Erythroblast (primary cell): ENCODE results near the gene CCL20.

Experiments
- GATA1 ChIP-seq: IDR thresholded peaks from 2 replicates; pipeline ENCODE4 v1.6.1; 2011; ENCODE audit warnings: low read depth, mild to moderate bottlenecking, control low read depth, low read length, moderate library complexity
- POLR2A ChIP-seq: IDR thresholded peaks from 2 replicates; pipeline ENCODE4 v1.6.1; 2011; ENCODE audit warnings: mild to moderate bottlenecking, low read length

DNA sequence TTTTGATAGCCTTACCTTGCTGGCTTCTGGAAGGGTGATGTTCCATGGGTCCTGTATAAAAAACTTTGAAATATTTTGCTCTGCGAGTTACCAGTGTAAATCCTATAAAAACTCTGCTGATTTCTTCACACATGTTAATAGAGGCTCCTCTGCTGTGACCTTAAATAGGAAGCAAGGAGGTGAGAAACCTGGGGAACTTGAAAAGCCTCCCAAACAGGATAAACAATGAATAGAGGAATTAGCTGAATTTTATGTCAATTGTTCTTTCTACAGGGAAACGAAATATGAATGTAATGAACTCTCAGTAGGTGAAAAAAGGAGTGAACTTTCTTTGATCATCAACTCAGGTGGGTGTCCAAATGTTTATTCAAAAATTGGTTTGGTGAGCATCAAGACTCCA is 10.8 kb upstream of the CCL20 start:
- TF ChIP-seq POLR2A (no peak), GATA1 (no peak)
